Panc1 (cell line): ENCODE results near the gene NR1I3. TPM values are rescaled to one million over a fixed set of nuclear protein-coding genes. Genes with fewer than 3 reads are reported as not detected.

Source experiments
- ATAC-seq: fragments of 200-7000 bp; cut with Tn5 transposase; 2 replicates; pipeline ENCODE4 v1.9.1; 2020; ENCODE audit warnings: mild to moderate bottlenecking, moderate library complexity
- BruUV-seq: library from RNA; stranded (reverse); fragments of 400-500 nt; replicated peaks from 2 replicates; lab custom pipeline; 2021; lab: Mats Ljungman, UMichigan
- CTCF ChIA-PET: fragments of 300-600 bp; sonication (Branson Sonifier 250); formaldehyde crosslinking; loops from one replicate; lab custom pipeline; 2022; ENCODE audit warnings: antibody characterized with exemption; lab: Charles Lee
- POLR2A ChIA-PET: fragments of 300-600 bp; sonication (Branson Sonifier 250); formaldehyde crosslinking; loops from one replicate; lab custom pipeline; 2022; ENCODE audit warnings: antibody characterized with exemption; lab: Charles Lee
- DNase-seq: peaks from one replicate; pipeline ENCODE4 v3.0.0-alpha.2; 2010; ENCODE audit warnings: low read depth, low spot score
- H3K27ac ChIP-seq: 2 replicates; pipeline ENCODE4 v1.5.1; 2011; ENCODE audit warnings: mild to moderate bottlenecking, low read length, inconsistent platforms
- H3K27me3 ChIP-seq: fragments of 200-500 bp; sonication (Bioruptor generic); 2 replicates; pipeline ENCODE4 v1.6.0; 2014; ENCODE audit warnings: low read length, inconsistent platforms; ENCODE audit not compliant: control insufficient read depth, insufficient read depth
- H3K36me3 ChIP-seq: fragments of 200-500 bp; sonication (Bioruptor generic); 2 replicates; pipeline ENCODE4 v1.5.1; 2014; ENCODE audit warnings: inconsistent platforms, mild to moderate bottlenecking, low read length, moderate library complexity; ENCODE audit not compliant: control insufficient read depth, insufficient read depth
- H3K4me1 ChIP-seq: 2 replicates; pipeline ENCODE4 v1.5.1; 2011; ENCODE audit warnings: inconsistent platforms, mild to moderate bottlenecking, low read length, moderate library complexity; ENCODE audit not compliant: control insufficient read depth, insufficient read depth
- H3K4me3 ChIP-seq, 2 experiments: 2 replicates each; pipeline ENCODE4 v1.5.1; 2011 to 2012; ENCODE audit warnings: low read depth in 2 of 2, low read length in 2 of 2, mild to moderate bottlenecking in 2 of 2, inconsistent platforms in 1 of 2, moderate library complexity in 1 of 2
- H3K9me3 ChIP-seq: fragments of 200-500 bp; sonication (Bioruptor generic); 2 replicates; pipeline ENCODE4 v1.5.1; 2014; ENCODE audit warnings: low read depth, mild to moderate bottlenecking, inconsistent platforms, low read length, moderate library complexity; ENCODE audit not compliant: control insufficient read depth, insufficient read depth
- CTCF ChIP-seq: fragments of 450-650 bp; IDR thresholded peaks from 2 replicates; pipeline ENCODE4 v1.5.1; 2017; ENCODE audit warnings: mild to moderate bottlenecking
- POLR2AphosphoS5 ChIP-seq: IDR thresholded peaks from 2 replicates; pipeline ENCODE4 v1.6.1; 2012; ENCODE audit warnings: mild to moderate bottlenecking, low read depth, low read length, moderate library complexity
- REST ChIP-seq, 2 experiments: IDR thresholded peaks; 2 replicates each; pipeline ENCODE4 v1.6.1; 2011 to 2012; ENCODE audit warnings: low read depth in 2 of 2, control low read depth in 1 of 2, low read length in 1 of 2, mild to moderate bottlenecking in 1 of 2, moderate library complexity in 1 of 2; ENCODE audit not compliant: insufficient read depth in 1 of 2
- SIN3A ChIP-seq: IDR thresholded peaks from 2 replicates; pipeline ENCODE4 v1.6.1; 2012; ENCODE audit warnings: low read depth, mild to moderate bottlenecking, low read length, moderate library complexity, borderline replicate concordance; ENCODE audit not compliant: insufficient read depth
- TCF7L2 ChIP-seq: IDR thresholded peaks from 2 replicates; pipeline ENCODE4 v1.6.1; 2011; ENCODE audit warnings: mild to moderate bottlenecking, low read depth, low read length, inconsistent platforms
- in situ Hi-C: cut with HindIII; loops from 2 replicates; pipeline ENCODE4 v1.10.0; 2016; ENCODE audit warnings: low sequenced_read_pairs, low pct_unique_long_range_greater_than_20kb
- intact Hi-C: fragments of 100-400 bp; cut with micrococcal nuclease; formaldehyde crosslinking; loops from one replicate; pipeline ENCODE4 v1.10.0; 2022; ENCODE audit not compliant: unreplicated experiment
- total RNA-seq: library from RNA; stranded (reverse); gene quantifications from one replicate; pipeline ENCODE4 v1.2.1, GENCODE V29; 2021; ENCODE audit not compliant: unreplicated experiment

NR1I3 gene
- total RNA-seq, 1 experiment from 2014 or later, result not detected

GRCh38 chr1:161191971-161192370, 46.0 kb downstream of the NR1I3 start:
- ChIA-PET POLR2A (no interaction called here), CTCF (interaction anchor here (0.6 to 1.2 kb wide), 3 partner anchors 34 to 190 kb away, joined by 3 to 4 read pairs (median 3); partner anchors contain the start of gene TOMM40L)
- no peak overlapping the region for H3K4me3 ChIP-seq
- BruUV-seq, result no TSS peak
- in situ Hi-C loops (no loop called here), intact Hi-C loops (loop anchor here (5.0 kb wide), 1 partner anchor 180 kb away; no protein-coding TSS in a partner anchor)
- ATAC-seq (no peak), DNase-seq (no peak)
- no peak for TF ChIP-seq TCF7L2
- no peak for TF ChIP-seq REST (IDR thresholded peaks at IDR 0.05; ENCODE audit: insufficient read depth in 1 of 2, low read depth in 2 of 2, low read length in 1 of 2)
- no peak for TF ChIP-seq CTCF
- no peak for TF ChIP-seq SIN3A
- no peak for TF ChIP-seq POLR2AphosphoS5
- no peaks in the 10 kb centered on the region for H3K9me3 ChIP-seq
- H3K4me1 ChIP-seq, result no peaks in the 10 kb centered on the region
- no peak overlapping the region for H3K27ac ChIP-seq
- H3K27me3 ChIP-seq, result no peaks in the 10 kb centered on the region
- H3K36me3 ChIP-seq, result no peaks in the 10 kb centered on the region

GRCh38 chr1:161190962-161191521, 47.0 kb downstream of the NR1I3 start:
- POLR2A ChIA-PET, result interaction anchor here (0.5 to 0.6 kb wide), 2 partner anchors 12 to 198 kb away, joined by 4 read pairs; no protein-coding TSS in a partner anchor
- ATAC-seq, result no peak
- H3K36me3 ChIP-seq, result no peaks in the 10 kb centered on the region

More at GRCh38 chr1:161190962-161191521, 47.0 kb downstream of the NR1I3 start:
- H3K27ac ChIP-seq, result no peak overlapping the region
- no peaks in the 10 kb centered on the region for H3K9me3 ChIP-seq
- H3K4me1 ChIP-seq, result no peaks in the 10 kb centered on the region
- in situ Hi-C loops, result no loop called here
- no TSS peak for BruUV-seq
- CTCF ChIA-PET, result interaction anchor here (0.8 to 1.2 kb wide), 2 partner anchors 189 to 191 kb away, joined by 3 read pairs; no protein-coding TSS in a partner anchor
- intact Hi-C loops, result loop anchor here (5.0 kb wide), 1 partner anchor 181 kb away; no protein-coding TSS in a partner anchor
- no peaks in the 10 kb centered on the region for H3K27me3 ChIP-seq
- no peak for DNase-seq
- no peak for TF ChIP-seq REST (IDR thresholded peaks at IDR 0.05; ENCODE audit: insufficient read depth in 1 of 2, low read depth in 2 of 2, low read length in 1 of 2)
- no peak for TF ChIP-seq TCF7L2
- no peak for TF ChIP-seq POLR2AphosphoS5
- no peak for TF ChIP-seq SIN3A
- no peak for TF ChIP-seq CTCF
- no peak overlapping the region for H3K4me3 ChIP-seq
